GM18861 (cell line): ENCODE data around the gene ZNF334.

Experiments used
- ATAC-seq: cut with Tn5 transposase; IDR thresholded peaks from one replicate; pipeline ENCODE4 v1.9.1; 2021; ENCODE audit not compliant: unreplicated experiment

The ZNF334 gene

GRCh38 chr20:46488451-46488850 lies 24.9 kb downstream of the ZNF334 start:
- ATAC-seq, result no peak

GRCh38 chr20:46487628-46488027 lies 25.7 kb downstream of the ZNF334 start:
- no peak for ATAC-seq

- no peak for ATAC-seq
Measured at GRCh38 chr20:46485431-46485830, 27.9 kb downstream of the ZNF334 start.

- ATAC-seq, result no peak
Measured at GRCh38 chr20:46484954-46485353, 28.4 kb downstream of the ZNF334 start.

GRCh38 chr20:46483879-46484278 lies 29.5 kb downstream of the ZNF334 start:
- ATAC-seq, result no peak

GRCh38 chr20:46482864-46483263 lies 30.5 kb downstream of the ZNF334 start:
- ATAC-seq, result no peak

GRCh38 chr20:46477640-46478039 lies 35.7 kb downstream of the ZNF334 start:
- ATAC-seq, result no peak

GRCh38 chr20:46477225-46477624 lies 36.1 kb downstream of the ZNF334 start:
- ATAC-seq, result no peak

GRCh38 chr20:46468508-46468907 lies 44.9 kb downstream of the ZNF334 start:
- no peak for ATAC-seq

- ATAC-seq, result no peak
Measured at GRCh38 chr20:46464451-46464850, 48.9 kb downstream of the ZNF334 start.

GRCh38 chr20:46463852-46464251 lies 49.5 kb downstream of the ZNF334 start:
- ATAC-seq, result no peak

- ATAC-seq, result no peak
Measured at GRCh38 chr20:46461808-46462207, 51.6 kb downstream of the ZNF334 start.

- ATAC-seq, result no peak
Measured at GRCh38 chr20:46458866-46459750, 54.3 kb downstream of the ZNF334 start.

- no peak for ATAC-seq
Measured at GRCh38 chr20:46456255-46457028, 56.9 kb downstream of the ZNF334 start.

GRCh38 chr20:46455729-46456128 lies 57.6 kb downstream of the ZNF334 start:
- no peak for ATAC-seq
